ENCODE measurements around the gene GBE1. TPM values are rescaled to one million over a fixed set of nuclear protein-coding genes. Genes with fewer than 3 reads are reported as not detected.

Gene GBE1
- total RNA-seq, 1 donor from 2014 or later = 65.5 TPM

DNA sequence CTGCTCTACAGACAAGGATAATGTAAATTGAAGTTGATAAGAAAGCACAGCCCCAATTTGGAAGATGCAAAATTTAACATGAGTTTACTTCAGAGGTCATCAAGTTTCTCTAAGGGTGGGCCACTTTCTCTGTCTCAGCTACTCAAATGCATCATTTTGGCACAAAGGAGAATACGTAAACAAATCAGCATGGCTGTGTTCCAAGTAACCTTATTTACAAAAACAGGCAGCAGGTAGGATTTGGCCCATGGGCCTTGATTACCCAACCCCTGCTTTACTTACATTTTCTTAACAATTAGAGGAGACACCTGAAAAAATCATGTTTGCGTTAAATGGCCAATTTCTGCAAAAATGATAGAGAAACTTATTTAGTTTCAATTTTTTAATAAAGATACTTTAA, 181.7 kb downstream of the GBE1 start:
- intact Hi-C loops (cut with DNase I) = no loop called here
- DNase-seq = no peak
- ATAC-seq (ENCODE audit: poor library complexity) = no peak

DNA sequence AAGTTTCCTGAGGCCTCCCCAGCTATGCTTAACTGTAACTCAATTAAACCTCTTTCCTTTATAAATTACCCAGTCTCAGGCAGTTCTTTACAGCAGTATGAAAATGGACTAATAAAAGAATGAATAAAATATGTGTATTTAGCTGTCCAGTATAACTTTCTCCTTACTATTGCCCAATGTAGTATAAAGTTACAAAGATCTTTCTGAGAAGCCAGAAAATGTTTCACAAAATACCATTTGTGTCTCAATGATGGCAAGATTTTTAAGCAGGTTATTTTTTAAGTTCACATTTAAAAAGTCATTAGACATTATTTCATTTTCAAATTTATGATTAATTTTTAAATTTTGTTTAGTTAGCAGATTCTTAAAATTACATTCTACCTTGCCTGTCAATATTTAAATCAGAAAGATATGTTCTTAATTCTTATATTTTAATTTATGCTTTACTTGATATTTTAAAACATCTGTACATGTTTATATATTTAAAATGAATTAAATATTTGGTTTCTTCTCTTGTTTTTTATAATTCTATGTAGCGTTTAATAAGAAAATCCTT, 189.2 kb downstream of the GBE1 start:
- no peak for DNase-seq
- no peak for ATAC-seq (ENCODE audit: poor library complexity)
- intact Hi-C loops (cut with DNase I) = no loop called here

DNA sequence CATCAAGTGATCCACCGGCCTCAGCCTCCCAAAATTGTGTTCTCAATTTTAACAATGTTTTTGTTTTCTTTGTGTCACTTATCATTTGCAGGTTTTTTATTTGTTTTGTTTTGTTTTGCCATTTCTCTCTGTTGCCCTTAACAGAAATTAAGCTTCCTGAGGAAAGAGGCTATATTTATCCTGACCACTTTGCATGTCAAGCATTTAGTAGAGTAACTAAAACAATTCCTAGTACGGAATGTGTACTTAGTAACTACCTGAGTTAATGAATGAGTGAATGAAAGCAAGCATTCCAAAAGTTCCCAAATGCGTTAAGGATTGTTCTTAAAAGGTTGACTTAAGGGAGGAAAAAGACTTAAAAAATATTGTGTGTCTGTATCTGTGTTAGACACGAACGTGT, 193.1 kb downstream of the GBE1 start:
- no peak for DNase-seq
- ATAC-seq (ENCODE audit: poor library complexity) = peak; percentile 65
- intact Hi-C loops (cut with DNase I) = no loop called here

DNA sequence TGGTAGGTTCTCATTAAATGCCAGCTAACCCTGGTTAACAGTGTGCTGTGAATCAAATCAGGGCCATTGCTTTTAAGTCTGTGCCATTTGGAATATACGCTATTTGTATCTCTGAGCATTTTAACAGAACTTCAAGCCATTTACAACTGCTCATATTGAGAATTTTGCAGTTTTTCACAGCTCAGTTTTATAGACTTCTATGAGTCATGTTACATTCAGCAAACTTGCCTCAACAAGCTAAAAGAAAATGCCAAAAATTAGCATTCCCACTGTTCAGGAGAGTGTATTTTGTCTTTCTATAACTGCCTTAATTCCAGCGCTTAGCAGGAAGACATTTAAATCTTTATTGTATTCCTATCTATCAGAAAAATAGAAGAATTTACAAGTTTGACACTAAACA, 196.4 kb downstream of the GBE1 start:
- intact Hi-C loops (cut with DNase I) = no loop called here
- ATAC-seq (ENCODE audit: poor library complexity) (no peak), DNase-seq (no peak)

DNA sequence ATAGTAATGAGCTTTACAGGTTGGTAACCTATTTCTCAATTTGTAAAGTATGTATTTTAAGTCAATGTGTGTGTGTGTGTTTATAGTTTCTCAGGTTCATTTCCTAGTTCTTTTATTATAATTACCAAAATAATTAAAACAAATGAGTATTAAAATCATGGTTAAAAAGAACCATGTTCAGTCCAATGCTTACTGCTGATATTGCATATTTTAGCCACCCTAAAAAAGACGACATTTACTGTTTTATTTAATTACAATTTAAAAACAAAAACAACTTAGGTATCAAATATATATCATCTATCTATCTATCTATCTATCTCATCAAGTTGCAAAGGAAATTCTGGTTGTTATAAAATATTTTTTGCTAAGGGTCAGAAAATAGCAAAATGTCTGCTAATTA, 203.3 kb downstream of the GBE1 start:
- ATAC-seq (ENCODE audit: poor library complexity) (no peak), DNase-seq (no peak)
- intact Hi-C loops (cut with DNase I) = no loop called here

DNA sequence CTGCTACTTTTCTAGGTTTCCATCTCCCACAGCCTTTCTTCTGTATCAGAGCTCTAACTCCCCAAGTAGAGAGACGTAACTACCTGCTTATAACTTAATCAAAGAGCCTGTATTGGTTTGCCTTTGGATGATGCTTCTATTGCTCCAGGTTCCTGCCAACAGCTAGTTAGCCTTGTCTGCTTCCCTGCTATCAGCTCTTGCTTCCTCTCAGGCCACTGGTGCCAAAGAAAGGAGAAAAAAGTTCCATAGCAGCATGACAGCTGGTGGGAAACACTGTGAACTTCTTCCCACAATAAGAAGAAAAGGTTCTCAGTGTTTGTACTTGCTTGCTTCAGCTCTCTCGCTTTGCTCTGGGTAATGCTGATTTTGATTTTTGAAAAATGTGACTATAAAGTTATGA, 206.6 kb downstream of the GBE1 start:
- no peak for DNase-seq
- ATAC-seq (ENCODE audit: poor library complexity) = peak; percentile 88
- intact Hi-C loops (cut with DNase I) = no loop called here

DNA sequence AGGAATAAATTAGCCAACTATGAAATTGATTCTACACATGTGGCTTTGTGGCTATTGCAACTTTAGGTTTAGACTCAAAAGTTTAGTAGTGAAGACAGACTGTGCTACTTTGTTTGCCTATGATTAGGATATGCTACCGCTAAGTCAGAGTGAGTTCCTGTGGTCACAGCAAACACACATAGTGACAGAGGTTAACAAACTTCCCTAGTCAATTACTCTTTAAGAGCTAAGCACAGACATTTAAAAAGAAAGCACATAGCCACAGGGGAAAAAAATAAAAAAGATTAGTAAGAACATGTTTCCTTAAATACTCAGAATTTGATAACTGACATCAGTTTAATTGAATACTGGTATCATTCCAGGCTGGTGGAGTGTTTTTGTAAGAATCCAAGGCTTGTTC, 207.1 kb downstream of the GBE1 start:
- DNase-seq (no peak), ATAC-seq (ENCODE audit: poor library complexity) (peak; percentile 37)
- intact Hi-C loops (cut with DNase I) = no loop called here

DNA sequence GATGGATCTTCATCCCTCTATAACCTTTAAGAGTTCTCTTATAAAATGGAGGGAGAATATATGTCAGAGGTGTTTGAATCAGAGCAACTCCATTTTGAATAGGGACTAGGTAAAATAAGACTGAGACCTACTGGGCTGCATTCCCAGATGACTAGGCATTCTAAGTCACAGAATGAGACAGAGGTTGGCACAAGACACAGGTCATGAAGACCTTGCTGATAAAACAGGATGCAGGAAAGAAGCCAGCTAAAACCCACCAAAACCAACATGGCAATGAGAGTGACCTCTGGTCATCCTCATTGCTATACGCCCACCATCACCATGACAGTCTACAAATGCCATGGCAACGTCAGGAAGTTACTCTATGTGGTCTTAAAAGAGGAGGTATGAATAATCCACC, 211.0 kb downstream of the GBE1 start:
- DNase-seq (no peak), ATAC-seq (ENCODE audit: poor library complexity) (no peak)
- intact Hi-C loops (cut with DNase I) = no loop called here

DNA sequence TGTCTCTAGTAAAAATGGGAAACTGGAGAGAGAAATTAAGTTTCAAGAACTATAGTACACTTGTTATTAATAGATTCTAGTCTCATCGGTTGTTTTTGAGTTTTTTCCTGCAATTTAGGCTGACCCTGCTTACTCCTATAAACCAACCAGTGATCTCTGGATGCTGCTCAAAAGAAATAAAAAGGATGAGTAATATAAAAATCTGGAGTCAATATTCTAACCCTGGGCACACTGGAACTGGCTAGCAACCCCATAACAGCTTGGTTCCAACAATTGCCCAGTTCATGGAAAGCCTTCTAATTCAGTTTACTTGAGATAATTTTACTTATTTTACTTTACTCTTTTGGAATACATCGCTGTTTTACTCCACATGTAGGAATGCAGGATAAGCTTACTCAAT, 211.6 kb downstream of the GBE1 start:
- intact Hi-C loops (cut with DNase I) = no loop called here
- ATAC-seq (ENCODE audit: poor library complexity) (no peak), DNase-seq (no peak)

DNA sequence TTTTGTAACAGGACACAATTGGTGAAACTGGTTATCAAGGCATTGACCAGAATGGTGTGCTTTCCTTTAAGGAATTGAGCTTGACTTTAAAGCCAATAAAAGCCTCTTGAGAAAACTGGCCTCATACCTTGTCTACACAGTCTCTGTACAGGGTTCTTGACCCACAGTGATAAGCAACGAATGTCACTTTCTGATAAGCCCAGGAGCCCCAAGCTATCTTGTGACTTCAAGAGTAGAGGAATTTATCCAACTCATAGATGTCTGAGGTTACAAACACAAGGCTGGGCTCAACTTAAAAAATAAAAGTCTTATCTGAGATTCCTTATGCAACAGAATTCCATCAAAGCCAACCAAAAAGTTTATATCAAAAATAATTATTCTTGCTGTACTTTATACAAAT, 212.1 kb downstream of the GBE1 start:
- intact Hi-C loops (cut with DNase I) = no loop called here
- no peak for ATAC-seq (ENCODE audit: poor library complexity)
- DNase-seq = no peak

DNA sequence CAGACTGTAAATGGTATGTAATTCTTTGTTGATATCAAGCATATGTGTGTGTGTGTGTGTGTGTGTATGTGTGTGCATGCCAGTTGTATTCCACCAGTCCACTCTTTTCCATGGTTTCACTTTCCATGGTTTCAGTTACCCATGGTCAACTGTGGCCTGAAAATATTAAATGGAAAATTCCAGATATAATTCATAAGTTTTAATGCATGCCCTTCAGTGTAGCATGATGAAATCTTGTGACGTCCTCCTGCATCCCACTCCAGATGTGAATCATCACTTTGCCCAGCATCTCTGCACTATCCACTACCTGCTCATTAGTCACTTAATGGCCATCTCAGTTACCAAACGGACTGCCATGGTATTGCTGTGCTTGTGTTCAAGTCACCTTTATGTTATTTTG, 215.9 kb downstream of the GBE1 start:
- no peak for ATAC-seq (ENCODE audit: poor library complexity)
- intact Hi-C loops (cut with DNase I) = no loop called here
- DNase-seq = no peak

DNA sequence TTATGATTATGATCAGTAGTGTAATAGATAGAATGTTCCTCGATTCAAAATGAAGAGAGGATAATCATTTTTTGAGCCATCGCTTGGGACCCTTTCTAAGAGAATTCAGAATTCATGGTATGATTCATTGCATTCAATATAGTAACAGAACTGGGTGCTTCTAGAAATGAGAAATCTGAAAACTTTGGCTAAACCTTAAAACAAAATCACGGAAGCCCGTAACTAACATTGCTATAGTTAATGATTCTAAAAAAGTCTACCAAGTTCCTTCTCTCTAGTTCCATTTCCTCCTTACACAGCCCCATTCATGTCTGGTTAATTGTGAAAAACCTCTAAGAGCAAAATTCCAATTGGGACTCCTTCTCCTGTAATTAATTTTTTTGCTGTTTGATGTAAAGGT, 217.1 kb downstream of the GBE1 start:
- DNase-seq (no peak), ATAC-seq (ENCODE audit: poor library complexity) (no peak)
- intact Hi-C loops (cut with DNase I) = no loop called here

DNA sequence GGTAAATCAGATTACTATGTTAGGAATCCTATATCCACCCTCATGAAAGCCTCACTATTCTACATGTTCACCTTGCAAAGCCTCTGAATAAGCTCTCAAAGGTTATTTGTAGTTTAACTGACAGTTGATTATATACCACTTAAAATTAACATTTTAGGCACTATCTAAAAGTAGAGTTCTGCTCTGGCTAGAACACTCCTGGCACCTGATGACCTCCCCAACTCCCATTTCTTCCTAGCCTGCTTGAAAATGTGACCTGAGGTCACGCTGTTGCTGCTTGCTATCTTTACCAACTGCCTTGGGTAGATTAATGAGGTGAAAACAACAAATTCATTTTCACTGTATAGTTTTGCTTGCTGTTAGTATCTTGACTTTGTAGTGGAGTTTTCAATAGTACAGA, 220.7 kb downstream of the GBE1 start:
- peak; percentile 65 for ATAC-seq (ENCODE audit: poor library complexity)
- DNase-seq = no peak
- intact Hi-C loops (cut with DNase I) = no loop called here

DNA sequence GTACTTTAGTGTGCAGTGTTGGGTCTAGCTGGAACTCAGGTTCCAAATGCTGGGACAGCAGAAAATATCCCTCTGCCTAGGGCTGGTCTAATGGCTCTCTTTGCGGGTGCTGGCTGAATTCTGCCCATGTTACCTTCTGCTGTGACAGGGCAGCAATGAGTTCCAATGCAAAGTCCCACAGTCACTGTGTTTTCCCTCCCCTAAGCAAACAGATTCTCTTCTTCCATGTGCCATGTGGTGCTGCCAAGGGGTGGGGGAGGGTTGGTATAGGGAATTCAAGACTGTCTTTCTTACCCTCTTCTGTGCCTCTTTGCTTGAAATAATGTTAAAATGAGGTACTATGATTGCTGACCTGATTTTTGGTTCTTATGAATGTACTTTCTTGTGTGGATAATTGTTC, 229.6 kb downstream of the GBE1 start:
- intact Hi-C loops (cut with DNase I) = no loop called here
- no peak for ATAC-seq (ENCODE audit: poor library complexity)

DNA sequence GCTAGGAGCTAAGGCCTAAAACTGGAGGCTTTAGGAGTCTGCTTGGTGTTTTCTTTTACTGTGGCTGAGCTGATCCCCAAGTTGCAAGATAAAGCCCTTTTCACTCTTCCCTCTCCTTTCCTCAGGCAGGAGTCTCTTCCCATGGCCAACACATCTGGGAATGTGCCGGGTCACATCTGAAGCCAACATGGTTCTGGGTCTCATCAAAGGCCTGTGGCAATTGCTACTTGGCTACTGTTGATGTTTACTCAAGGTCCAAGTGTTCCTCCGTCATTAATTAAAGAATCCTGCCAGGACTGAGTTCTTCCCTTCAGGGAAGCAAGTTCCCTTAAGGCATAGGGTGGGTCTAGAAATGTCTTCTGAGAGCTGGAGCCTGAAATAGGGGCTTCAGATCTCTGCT, 230.2 kb downstream of the GBE1 start:
- intact Hi-C loops (cut with DNase I) = no loop called here
- ATAC-seq (ENCODE audit: poor library complexity) (no peak), DNase-seq (no peak)

More for the DNA sequence above, 229.6 kb downstream of the GBE1 start:
- no peak for DNase-seq

DNA sequence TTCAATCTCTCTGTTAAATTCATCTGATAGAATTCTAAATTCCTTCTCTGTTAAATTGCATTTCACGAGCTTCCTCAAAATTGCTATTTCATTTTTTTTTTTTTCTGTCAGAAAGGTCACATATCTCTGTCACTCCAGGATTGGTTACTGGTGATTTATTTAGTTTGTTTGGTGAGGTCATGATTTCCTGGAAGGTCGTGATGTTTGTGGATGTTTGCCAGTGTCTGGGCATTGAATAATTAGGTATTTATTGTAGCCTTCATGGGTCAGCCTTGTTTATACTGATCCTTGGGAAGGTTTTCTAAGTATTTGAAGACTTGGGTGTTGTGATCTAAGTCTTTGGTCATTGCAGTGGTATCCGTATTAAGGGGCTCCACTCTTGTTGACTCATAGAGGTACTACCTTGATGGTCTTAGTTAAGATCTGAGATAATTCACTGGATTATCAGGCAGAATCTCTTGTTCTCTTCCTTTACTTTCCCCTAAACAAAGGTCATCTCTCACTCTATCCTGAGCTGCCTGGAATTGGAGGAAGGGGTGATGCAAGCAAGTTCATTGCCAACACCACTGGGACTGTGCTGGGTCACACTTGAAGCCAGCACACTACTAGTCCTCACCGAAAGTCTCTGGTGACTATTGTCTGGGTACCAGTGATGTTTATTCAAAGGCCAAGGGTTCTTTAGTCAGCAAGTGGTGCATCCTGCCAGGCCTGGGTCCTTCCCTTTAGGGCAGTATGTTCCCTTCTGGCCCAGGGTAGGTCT, 231.1 kb downstream of the GBE1 start:
- no peak for DNase-seq
- intact Hi-C loops (cut with DNase I) = no loop called here
- ATAC-seq (ENCODE audit: poor library complexity) = no peak

DNA sequence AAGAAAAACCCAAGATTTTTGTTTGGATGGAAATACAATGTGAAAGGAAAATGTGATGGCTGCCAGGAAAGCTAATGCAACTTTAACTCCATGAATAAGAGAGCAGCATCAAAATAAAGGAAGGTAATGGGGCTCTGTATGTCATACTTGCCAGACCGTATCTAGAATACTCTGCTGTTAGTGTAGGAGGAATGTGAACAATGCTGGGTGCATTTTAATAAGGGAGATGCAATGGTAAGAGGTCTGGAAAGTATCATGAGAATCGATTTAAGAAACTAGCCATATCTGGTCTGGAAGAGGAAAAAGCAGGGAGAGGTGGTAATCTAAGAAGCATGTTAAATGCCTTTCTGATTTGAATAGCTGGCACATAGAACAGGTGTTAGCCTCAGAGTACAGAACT, 239.6 kb downstream of the GBE1 start:
- ATAC-seq (ENCODE audit: poor library complexity) (peak; percentile 56), DNase-seq (no peak)
- intact Hi-C loops (cut with DNase I) = no loop called here

DNA sequence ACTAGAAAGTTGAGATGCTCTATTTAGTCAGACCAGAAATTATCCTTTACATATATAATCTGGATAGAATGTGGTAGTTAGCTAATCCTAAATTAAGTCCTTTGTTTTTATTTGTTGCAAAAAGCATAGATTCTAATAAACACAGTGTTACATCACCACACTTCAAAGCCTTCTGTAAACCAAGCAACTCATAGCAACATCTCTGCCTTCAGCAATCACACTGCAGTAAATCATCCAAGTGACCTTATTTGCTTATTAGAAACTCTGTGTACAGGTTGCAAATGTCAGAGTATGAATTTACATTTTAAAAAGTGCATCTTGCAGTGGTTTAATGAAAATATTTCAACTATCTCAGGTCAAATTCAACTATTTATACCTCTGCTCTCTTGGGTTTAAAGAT, 242.5 kb downstream of the GBE1 start:
- ATAC-seq (ENCODE audit: poor library complexity) (no peak), DNase-seq (no peak)
- intact Hi-C loops (cut with DNase I) = no loop called here

DNA sequence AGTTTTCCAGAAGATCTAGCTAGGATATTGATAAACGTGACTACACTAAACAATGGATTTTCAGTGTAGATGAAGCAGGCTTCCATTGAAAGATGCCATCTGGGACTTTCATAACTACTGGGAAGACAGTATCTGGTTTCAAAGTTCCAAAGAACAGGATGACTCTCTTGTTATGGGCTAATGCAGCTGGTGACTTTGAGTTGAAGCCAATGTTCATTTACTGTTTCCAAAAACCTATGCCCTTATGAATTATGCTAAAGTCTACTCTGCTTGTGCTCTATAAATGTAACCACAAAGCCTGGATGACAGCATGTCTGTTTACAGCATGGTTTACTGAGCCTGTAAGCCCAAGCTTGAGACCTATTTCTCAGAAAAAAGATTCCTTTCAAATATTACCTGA, 245.4 kb downstream of the GBE1 start:
- ATAC-seq (ENCODE audit: poor library complexity) (no peak), DNase-seq (no peak)
- intact Hi-C loops (cut with DNase I) = no loop called here

DNA sequence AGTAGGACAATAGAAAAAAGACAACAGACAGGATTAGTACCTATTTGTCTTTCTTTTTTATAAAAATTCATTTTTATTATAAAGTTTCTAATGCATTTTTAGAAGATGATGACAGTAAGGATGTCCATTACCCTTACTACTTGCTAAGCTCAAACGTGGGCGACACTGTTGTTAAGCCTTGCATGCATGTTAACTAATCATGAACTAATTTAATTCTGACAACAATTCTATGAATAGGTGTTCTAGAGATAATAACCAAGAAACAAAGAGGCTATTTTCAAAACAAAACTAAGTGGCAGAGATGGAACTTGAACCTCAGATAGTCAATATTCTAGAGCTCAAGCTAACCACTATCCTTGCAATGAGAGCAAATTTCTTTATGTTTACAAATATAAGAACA, 247.9 kb downstream of the GBE1 start:
- intact Hi-C loops (cut with DNase I) = no loop called here
- DNase-seq (no peak), ATAC-seq (ENCODE audit: poor library complexity) (peak; percentile 87)

DNA sequence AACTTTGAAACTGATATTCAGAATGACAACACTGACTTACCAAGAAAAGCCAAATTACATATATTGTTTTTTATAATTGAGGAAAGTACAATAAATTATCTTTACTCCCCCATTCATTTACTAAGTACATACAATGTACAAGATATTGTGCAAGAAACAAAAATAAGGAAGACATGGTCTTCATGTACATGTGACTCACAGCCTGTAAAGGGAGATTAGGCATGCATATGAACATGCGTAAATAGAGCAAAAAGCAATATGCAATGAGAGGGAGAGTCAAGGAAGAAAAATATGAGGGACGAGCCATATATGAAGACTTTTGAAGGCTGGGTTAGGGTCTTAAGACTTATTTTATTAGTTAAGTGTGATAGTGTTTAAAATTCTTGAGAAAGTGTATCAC, 258.4 kb downstream of the GBE1 start:
- no peak for DNase-seq
- ATAC-seq (ENCODE audit: poor library complexity) = no peak
- intact Hi-C loops (cut with DNase I) = no loop called here

All from Right ventricle myocardium superior (tissue), 1 donor.